A549 (cell line): ENCODE data around the gene FRS2. TPM values are rescaled to one million over a fixed set of nuclear protein-coding genes. Genes with fewer than 3 reads are reported as not detected.
A peak's percentile ranks its signal among the peaks of the same experiment; 100 is the strongest.

Source experiments
- CBX8 ChIP-seq: fragments of 200-600 bp; sonication (generic); IDR thresholded peaks from 2 replicates; pipeline ENCODE4 v1.6.1; 2016
- CEBPB ChIP-seq, 2 experiments: fragments of >200 bp in 1 of 2; sonication (Bioruptor Twin) in 1 of 2; formaldehyde crosslinking in 1 of 2; IDR thresholded peaks; 2 replicates each; pipeline ENCODE4 v1.6.1; 2012 to 2016
- CHD2 ChIP-seq: fragments of 150-350 bp; IDR thresholded peaks from 2 replicates; pipeline ENCODE4 v1.6.1; 2014; ENCODE audit warnings: low read length; ENCODE audit not compliant: partially characterized antibody
- E2F6 ChIP-seq: IDR thresholded peaks from 2 replicates; pipeline ENCODE4 v1.6.1; 2012; ENCODE audit warnings: low read depth, borderline replicate concordance
- EP300 ChIP-seq, 2 experiments: fragments of >200 bp; sonication (Bioruptor Twin); formaldehyde crosslinking; IDR thresholded peaks; 2 replicates in 1 of 2; 3 replicates in 1 of 2; pipeline ENCODE4 v1.6.1; 2016 to 2017
- HEYL ChIP-seq: fragments of 250-450 bp; sonication (Bioruptor Pico); IDR thresholded peaks from 2 replicates; pipeline ENCODE4 v1.8.0; 2021; ENCODE audit warnings: mild to moderate bottlenecking, moderate library complexity
- HOXA7 ChIP-seq: fragments of 250-450 bp; sonication (Bioruptor Pico); IDR thresholded peaks from 2 replicates; pipeline ENCODE4 v1.5.0; 2020; ENCODE audit warnings: mild to moderate bottlenecking, moderate library complexity
- JUNB ChIP-seq: fragments of >200 bp; sonication (Bioruptor Twin); formaldehyde crosslinking; IDR thresholded peaks from 2 replicates; pipeline ENCODE4 v1.6.1; 2016
- KDM1A ChIP-seq: fragments of 200-600 bp; sonication (generic); IDR thresholded peaks from 2 replicates; pipeline ENCODE4 v1.6.1; 2016; ENCODE audit warnings: low read depth, mild to moderate bottlenecking
- KDM5A ChIP-seq: fragments of 200-600 bp; sonication (generic); IDR thresholded peaks from 2 replicates; pipeline ENCODE4 v1.6.1; 2016; ENCODE audit warnings: antibody characterized with exemption, mild to moderate bottlenecking
- MAX ChIP-seq: IDR thresholded peaks from 2 replicates; pipeline ENCODE4 v1.6.1; 2012
- NPAS2 ChIP-seq: fragments of 250-450 bp; sonication (Bioruptor Pico); IDR thresholded peaks from 2 replicates; pipeline ENCODE4 v1.8.0; 2022; ENCODE audit warnings: mild to moderate bottlenecking, moderate library complexity, borderline replicate concordance
- POLR2A ChIP-seq: IDR thresholded peaks from 2 replicates; pipeline ENCODE4 v1.6.1; 2012; ENCODE audit warnings: mild to moderate bottlenecking, low read length
- RAD21 ChIP-seq, 2 experiments: fragments of >200 bp in 1 of 2; sonication (Bioruptor Twin) in 1 of 2; formaldehyde crosslinking in 1 of 2; IDR thresholded peaks in 1 of 2; conservative IDR thresholded peaks in 1 of 2; 2 replicates in 1 of 2; 3 replicates in 1 of 2; pipeline ENCODE4 v1.6.1; 2012 to 2018; ENCODE audit warnings: inconsistent platforms in 1 of 2
- RARB ChIP-seq: fragments of 250-450 bp; sonication (Bioruptor Pico); IDR thresholded peaks from 2 replicates; pipeline ENCODE4 v1.8.0; 2021; ENCODE audit warnings: mild to moderate bottlenecking, moderate library complexity
- RNF2 ChIP-seq: fragments of 200-600 bp; sonication (generic); IDR thresholded peaks from 2 replicates; pipeline ENCODE4 v1.6.1; 2016; ENCODE audit warnings: low read depth, mild to moderate bottlenecking, antibody characterized with exemption, moderate library complexity, borderline replicate concordance
- ZSCAN20 ChIP-seq: fragments of 250-450 bp; sonication (Bioruptor Pico); IDR thresholded peaks from 2 replicates; pipeline ENCODE4 v1.8.0; 2022; ENCODE audit warnings: mild to moderate bottlenecking, moderate library complexity
- polyA plus RNA-seq, 4 experiments: library from polyadenylated mRNA; depleted of rRNA in 3 of 4; stranded (reverse); fragments of >200 nt; fragmentation: RNase III in 1 of 4; extraction: RNeasy Plus Mini Kit Qiagen cat#74134 plus additional on column Dnase treatment in 1 of 4; gene quantifications; 2 replicates in 3 of 4; 3 replicates in 1 of 4; pipeline ENCODE4 v1.2.3, GENCODE V29; 2011 to 2017
- TF ChIP-seq, protein P1 (sequence below): fragments of 250-450 bp; sonication (Bioruptor Pico); IDR thresholded peaks from 2 replicates; pipeline ENCODE4 v1.5.0; 2020; ENCODE audit warnings: low read depth, mild to moderate bottlenecking, moderate library complexity
- TF ChIP-seq, protein P2 (sequence below): IDR thresholded peaks from 2 replicates; pipeline ENCODE4 v1.6.1; 2012
- TF ChIP-seq, protein P3 (sequence below): fragments of 200-600 bp; sonication (generic); IDR thresholded peaks from 2 replicates; pipeline ENCODE4 v1.6.1; 2016; ENCODE audit warnings: antibody characterized with exemption, mild to moderate bottlenecking, moderate library complexity
- TF ChIP-seq, protein P4 (sequence below): fragments of 450-650 bp; IDR thresholded peaks from 2 replicates; pipeline ENCODE4 v1.6.1; 2014; ENCODE audit warnings: antibody characterized with exemption
- TF ChIP-seq, protein P5 (sequence below): fragments of 250-450 bp; sonication (Bioruptor Pico); IDR thresholded peaks from 2 replicates; pipeline ENCODE4 v1.5.0; 2021; ENCODE audit warnings: mild to moderate bottlenecking, moderate library complexity, borderline replicate concordance

The FRS2 gene
- polyA plus RNA-seq, 2 of the 4 experiments (the other 2 are of a cell fraction) = 14.9 to 28.6 TPM

DNA sequence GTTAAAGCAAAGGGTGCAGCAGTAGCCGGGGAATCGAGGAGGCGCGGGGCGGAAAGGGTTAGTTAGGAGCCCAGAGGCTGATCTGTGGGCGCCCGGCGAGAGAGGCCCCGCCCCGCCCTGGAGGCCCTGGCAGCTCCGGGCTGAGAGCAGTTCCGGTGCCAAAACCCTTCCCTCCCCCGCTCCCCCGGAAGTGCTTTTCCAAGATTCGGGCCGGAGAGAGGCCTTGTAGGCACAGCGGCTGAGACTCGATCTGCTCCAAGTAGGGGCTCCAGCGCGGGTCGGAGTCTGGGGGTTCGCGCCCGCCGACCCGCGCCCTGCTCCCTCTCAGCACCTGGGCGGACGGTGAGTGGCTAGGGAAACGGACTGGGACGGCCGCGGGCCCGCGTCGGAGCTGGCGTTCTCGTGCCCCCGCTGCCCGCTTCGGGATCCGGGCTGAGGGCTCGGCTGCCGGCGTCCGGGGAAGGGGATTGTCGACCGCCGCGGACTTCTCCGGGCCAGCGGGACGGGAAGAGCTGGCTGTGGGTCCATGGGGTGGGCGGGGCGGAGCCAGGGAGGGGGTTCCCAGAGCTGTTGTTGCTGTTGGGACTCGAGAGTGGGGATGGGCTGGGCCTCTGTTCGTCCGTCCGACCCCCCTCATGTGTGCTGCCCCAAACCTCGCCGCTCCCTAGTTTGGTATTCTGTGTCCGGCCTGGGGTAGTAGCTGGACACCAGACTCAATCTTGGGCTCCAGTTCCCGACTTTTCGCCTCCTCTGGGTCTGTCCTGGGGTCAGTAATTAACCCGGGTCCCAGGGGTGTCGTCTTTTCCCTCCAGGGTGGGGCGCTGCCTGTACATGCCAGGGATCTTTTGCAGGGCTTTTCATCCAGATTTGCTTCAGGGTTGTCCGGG lies at the start of gene FRS2 (continued):
- TF ChIP-seq, protein P1, sequence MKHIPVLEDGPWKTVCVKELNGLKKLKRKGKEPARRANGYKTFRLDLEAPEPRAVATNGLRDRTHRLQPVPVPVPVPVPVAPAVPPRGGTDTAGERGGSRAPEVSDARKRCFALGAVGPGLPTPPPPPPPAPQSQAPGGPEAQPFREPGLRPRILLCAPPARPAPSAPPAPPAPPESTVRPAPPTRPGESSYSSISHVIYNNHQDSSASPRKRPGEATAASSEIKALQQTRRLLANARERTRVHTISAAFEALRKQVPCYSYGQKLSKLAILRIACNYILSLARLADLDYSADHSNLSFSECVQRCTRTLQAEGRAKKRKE (CRISPR knock-in tag) = no peak
- TF ChIP-seq MAX = peak; percentile 79
- no peak for TF ChIP-seq CEBPB (IDR thresholded peaks at IDR 0.05)
- TF ChIP-seq RARB (CRISPR knock-in tag) = no peak
- TF ChIP-seq POLR2A = peak; percentile 69
- TF ChIP-seq RAD21 (conservative IDR thresholded peaks at IDR 0.05 in 1 of 2, IDR thresholded peaks at IDR 0.05 in 1 of 2) = peak; percentile 67 to 81
- no peak for TF ChIP-seq E2F6
- TF ChIP-seq, protein P2, sequence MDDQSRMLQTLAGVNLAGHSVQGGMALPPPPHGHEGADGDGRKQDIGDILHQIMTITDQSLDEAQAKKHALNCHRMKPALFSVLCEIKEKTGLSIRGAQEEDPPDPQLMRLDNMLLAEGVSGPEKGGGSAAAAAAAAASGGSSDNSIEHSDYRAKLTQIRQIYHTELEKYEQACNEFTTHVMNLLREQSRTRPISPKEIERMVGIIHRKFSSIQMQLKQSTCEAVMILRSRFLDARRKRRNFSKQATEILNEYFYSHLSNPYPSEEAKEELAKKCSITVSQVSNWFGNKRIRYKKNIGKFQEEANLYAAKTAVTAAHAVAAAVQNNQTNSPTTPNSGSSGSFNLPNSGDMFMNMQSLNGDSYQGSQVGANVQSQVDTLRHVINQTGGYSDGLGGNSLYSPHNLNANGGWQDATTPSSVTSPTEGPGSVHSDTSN = no peak
- no peak for TF ChIP-seq NPAS2 (CRISPR knock-in tag)
- TF ChIP-seq KDM1A = no peak
- TF ChIP-seq CBX8 = no peak
- TF ChIP-seq ZSCAN20 = no peak
- peak; percentile 62 for TF ChIP-seq CHD2
- TF ChIP-seq HOXA7 (CRISPR knock-in tag) = no peak
- TF ChIP-seq, protein P3, sequence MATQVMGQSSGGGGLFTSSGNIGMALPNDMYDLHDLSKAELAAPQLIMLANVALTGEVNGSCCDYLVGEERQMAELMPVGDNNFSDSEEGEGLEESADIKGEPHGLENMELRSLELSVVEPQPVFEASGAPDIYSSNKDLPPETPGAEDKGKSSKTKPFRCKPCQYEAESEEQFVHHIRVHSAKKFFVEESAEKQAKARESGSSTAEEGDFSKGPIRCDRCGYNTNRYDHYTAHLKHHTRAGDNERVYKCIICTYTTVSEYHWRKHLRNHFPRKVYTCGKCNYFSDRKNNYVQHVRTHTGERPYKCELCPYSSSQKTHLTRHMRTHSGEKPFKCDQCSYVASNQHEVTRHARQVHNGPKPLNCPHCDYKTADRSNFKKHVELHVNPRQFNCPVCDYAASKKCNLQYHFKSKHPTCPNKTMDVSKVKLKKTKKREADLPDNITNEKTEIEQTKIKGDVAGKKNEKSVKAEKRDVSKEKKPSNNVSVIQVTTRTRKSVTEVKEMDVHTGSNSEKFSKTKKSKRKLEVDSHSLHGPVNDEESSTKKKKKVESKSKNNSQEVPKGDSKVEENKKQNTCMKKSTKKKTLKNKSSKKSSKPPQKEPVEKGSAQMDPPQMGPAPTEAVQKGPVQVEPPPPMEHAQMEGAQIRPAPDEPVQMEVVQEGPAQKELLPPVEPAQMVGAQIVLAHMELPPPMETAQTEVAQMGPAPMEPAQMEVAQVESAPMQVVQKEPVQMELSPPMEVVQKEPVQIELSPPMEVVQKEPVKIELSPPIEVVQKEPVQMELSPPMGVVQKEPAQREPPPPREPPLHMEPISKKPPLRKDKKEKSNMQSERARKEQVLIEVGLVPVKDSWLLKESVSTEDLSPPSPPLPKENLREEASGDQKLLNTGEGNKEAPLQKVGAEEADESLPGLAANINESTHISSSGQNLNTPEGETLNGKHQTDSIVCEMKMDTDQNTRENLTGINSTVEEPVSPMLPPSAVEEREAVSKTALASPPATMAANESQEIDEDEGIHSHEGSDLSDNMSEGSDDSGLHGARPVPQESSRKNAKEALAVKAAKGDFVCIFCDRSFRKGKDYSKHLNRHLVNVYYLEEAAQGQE = no peak
- TF ChIP-seq EP300 (IDR thresholded peaks at IDR 0.05) = no peak
- no peak for TF ChIP-seq RNF2
- no peak for TF ChIP-seq HEYL (CRISPR knock-in tag)
- TF ChIP-seq, protein P4, sequence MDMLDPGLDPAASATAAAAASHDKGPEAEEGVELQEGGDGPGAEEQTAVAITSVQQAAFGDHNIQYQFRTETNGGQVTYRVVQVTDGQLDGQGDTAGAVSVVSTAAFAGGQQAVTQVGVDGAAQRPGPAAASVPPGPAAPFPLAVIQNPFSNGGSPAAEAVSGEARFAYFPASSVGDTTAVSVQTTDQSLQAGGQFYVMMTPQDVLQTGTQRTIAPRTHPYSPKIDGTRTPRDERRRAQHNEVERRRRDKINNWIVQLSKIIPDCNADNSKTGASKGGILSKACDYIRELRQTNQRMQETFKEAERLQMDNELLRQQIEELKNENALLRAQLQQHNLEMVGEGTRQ = no peak
- TF ChIP-seq, protein P5, sequence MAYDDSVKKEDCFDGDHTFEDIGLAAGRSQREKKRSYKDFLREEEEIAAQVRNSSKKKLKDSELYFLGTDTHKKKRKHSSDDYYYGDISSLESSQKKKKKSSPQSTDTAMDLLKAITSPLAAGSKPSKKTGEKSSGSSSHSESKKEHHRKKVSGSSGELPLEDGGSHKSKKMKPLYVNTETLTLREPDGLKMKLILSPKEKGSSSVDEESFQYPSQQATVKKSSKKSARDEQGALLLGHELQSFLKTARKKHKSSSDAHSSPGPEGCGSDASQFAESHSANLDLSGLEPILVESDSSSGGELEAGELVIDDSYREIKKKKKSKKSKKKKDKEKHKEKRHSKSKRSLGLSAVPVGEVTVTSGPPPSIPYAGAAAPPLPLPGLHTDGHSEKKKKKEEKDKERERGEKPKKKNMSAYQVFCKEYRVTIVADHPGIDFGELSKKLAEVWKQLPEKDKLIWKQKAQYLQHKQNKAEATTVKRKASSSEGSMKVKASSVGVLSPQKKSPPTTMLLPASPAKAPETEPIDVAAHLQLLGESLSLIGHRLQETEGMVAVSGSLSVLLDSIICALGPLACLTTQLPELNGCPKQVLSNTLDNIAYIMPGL (CRISPR knock-in tag) = peak; percentile 86; the same call in 1 of the 2 replicates
- peak; percentile 44 for TF ChIP-seq KDM5A
- no peak for TF ChIP-seq JUNB
